Lower lobe of right lung (tissue), 2 donors: Measurements from ENCODE around the gene CPEB2. TPM values are rescaled to one million over a fixed set of nuclear protein-coding genes. Genes with fewer than 3 reads are reported as not detected.

Experiments
- ATAC-seq, 2 donors: fragments of 200-7000 bp; cut with Tn5 transposase; one replicate each; pipeline ENCODE4 v1.9.1; 2020 to 2022; ENCODE audit warnings: mild to moderate bottlenecking in 2 of 2, moderate library complexity in 2 of 2
- DNase-seq: peaks from one replicate; pipeline ENCODE4 v3.0.0-alpha.2; 2020
- H3K27ac ChIP-seq: fragments of 200-600 bp; one replicate; pipeline ENCODE4 v1.8.0; 2022
- H3K27me3 ChIP-seq: fragments of 200-600 bp; one replicate; pipeline ENCODE4 v1.8.0; 2022; ENCODE audit warnings: low read depth
- H3K36me3 ChIP-seq: fragments of 200-600 bp; one replicate; pipeline ENCODE4 v1.8.0; 2022; ENCODE audit warnings: mild to moderate bottlenecking
- H3K4me1 ChIP-seq: fragments of 200-600 bp; one replicate; pipeline ENCODE4 v1.8.0; 2022
- H3K4me3 ChIP-seq: fragments of 200-600 bp; one replicate; pipeline ENCODE4 v1.8.0; 2022; ENCODE audit warnings: mild to moderate bottlenecking
- H3K9me3 ChIP-seq: fragments of 200-600 bp; one replicate; pipeline ENCODE4 v1.8.0; 2022
- intact Hi-C: fragments of 100-400 bp; cut with DNase I; formaldehyde crosslinking; loops from one replicate; pipeline ENCODE4 v1.11.0; 2022
- total RNA-seq: library from RNA; stranded (reverse); fragmentation: NEBNext Ultra II Directional; extraction: Animal tissue kit (Norgen Biotek cat#: 25700); gene quantifications from one replicate; pipeline ENCODE4 v1.2.1, GENCODE V29; 2021
- TF ChIP-seq, protein P1 (sequence below): fragments of 200-600 bp; IDR thresholded peaks from one replicate; pipeline ENCODE4 v1.8.0; 2022; ENCODE audit warnings: antibody characterized with exemption, mild to moderate bottlenecking
- donor health status: DM: no; HTN: yes; CAD: no; lungs with severe emphysema.

CPEB2 gene
- total RNA-seq, 1 donor from 2014 or later: 22.5 TPM

DNA sequence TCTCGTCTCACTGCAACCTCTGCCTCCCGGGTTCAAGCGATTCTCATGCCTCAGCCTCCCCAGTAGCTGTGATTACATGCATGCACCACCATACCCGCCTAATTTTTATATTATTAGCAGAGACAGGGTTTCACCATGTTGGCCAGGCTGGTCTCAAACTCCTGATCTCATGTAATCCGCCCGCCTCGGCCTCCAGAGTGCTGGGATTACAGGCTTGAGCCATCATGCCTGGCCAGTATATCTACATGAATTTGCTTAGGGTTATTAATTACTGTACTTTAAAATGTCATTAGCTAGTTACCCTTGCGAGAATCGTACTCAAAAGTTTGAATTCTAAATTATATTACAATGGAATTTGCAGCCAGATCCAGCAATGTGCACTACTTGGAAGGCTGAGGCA, 8.9 kb downstream of the CPEB2 start:
- TF ChIP-seq, protein P1, sequence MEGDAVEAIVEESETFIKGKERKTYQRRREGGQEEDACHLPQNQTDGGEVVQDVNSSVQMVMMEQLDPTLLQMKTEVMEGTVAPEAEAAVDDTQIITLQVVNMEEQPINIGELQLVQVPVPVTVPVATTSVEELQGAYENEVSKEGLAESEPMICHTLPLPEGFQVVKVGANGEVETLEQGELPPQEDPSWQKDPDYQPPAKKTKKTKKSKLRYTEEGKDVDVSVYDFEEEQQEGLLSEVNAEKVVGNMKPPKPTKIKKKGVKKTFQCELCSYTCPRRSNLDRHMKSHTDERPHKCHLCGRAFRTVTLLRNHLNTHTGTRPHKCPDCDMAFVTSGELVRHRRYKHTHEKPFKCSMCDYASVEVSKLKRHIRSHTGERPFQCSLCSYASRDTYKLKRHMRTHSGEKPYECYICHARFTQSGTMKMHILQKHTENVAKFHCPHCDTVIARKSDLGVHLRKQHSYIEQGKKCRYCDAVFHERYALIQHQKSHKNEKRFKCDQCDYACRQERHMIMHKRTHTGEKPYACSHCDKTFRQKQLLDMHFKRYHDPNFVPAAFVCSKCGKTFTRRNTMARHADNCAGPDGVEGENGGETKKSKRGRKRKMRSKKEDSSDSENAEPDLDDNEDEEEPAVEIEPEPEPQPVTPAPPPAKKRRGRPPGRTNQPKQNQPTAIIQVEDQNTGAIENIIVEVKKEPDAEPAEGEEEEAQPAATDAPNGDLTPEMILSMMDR: no peak
- no peak for DNase-seq
- Histone ChIP-seq H3K4me3 (no peak overlapping the region), H3K27me3 (no peaks in the 10 kb centered on the region), H3K27ac (no peak overlapping the region), H3K9me3 (no peaks in the 10 kb centered on the region), H3K36me3 (peaks cover 47% of the 10 kb centered on the region), H3K4me1 (peaks cover 46% of the 10 kb centered on the region)
- intact Hi-C loops: no loop called here
- ATAC-seq: no peak

GRCh38 chr4:15012017-15012788, 9.9 kb downstream of the CPEB2 start:
- Histone ChIP-seq H3K27me3 (no peaks in the 10 kb centered on the region), H3K4me3 (no peak overlapping the region), H3K36me3 (peaks cover 56% of the 10 kb centered on the region), H3K9me3 (no peaks in the 10 kb centered on the region), H3K27ac (no peak overlapping the region), H3K4me1 (peaks cover 41% of the 10 kb centered on the region)
- DNase-seq (no peak), ATAC-seq (no peak)
- intact Hi-C loops: no loop called here
- TF ChIP-seq, protein P1: no peak

DNA sequence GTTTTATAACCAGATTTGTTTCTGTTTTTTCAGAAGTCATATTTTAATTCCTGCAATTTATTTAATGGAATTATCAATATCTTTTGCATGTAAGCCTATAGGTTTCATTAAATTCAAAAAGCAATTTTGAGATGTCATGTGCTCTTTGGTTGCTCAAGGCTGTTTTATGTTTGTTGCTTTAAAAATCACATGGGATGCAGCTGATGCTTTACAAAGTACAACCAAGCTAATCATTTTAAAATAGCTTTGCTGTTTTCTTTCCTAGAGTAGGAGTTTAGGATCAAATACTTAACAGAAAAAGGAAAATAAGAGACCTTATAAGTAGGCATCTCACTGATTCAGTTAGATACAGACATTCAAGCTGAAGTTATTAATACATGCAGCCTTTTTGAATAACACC, 11.3 kb downstream of the CPEB2 start:
- H3K27me3 ChIP-seq: no peaks in the 10 kb centered on the region
- H3K27ac ChIP-seq: no peak overlapping the region
- intact Hi-C loops: no loop called here
- ATAC-seq (no peak), DNase-seq (no peak)
- TF ChIP-seq, protein P1: no peak
- H3K4me3 ChIP-seq: no peak overlapping the region
- H3K9me3 ChIP-seq: no peaks in the 10 kb centered on the region
- H3K36me3 ChIP-seq: peaks cover 51% of the 10 kb centered on the region
- H3K4me1 ChIP-seq: peaks cover 40% of the 10 kb centered on the region

DNA sequence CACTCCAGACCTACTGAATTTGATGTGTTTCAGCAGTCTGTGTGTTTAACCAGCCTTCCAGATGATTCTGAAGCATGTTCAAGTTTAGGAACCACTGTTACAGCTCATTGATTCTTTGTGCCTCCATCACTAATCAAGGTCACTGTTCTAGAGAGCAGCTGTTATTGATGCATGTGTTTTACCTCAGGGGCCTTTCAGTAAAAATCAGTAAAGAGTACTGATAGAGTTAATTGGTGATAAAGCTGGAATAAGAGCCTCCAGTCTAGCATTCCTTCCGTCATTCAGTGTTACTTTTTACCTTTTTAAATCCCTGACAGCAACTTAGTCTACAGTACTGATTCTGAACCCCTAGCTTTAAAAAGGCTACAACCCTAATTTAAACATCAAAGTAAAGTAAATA, 12.9 kb downstream of the CPEB2 start:
- no peak overlapping the region for H3K27ac ChIP-seq
- H3K4me3 ChIP-seq: no peak overlapping the region
- peaks cover 46% of the 10 kb centered on the region for H3K36me3 ChIP-seq
- TF ChIP-seq, protein P1: no peak
- ATAC-seq (no peak), DNase-seq (no peak)
- no peaks in the 10 kb centered on the region for H3K27me3 ChIP-seq
- intact Hi-C loops: no loop called here
- no peaks in the 10 kb centered on the region for H3K9me3 ChIP-seq
- H3K4me1 ChIP-seq: peaks cover 47% of the 10 kb centered on the region

DNA sequence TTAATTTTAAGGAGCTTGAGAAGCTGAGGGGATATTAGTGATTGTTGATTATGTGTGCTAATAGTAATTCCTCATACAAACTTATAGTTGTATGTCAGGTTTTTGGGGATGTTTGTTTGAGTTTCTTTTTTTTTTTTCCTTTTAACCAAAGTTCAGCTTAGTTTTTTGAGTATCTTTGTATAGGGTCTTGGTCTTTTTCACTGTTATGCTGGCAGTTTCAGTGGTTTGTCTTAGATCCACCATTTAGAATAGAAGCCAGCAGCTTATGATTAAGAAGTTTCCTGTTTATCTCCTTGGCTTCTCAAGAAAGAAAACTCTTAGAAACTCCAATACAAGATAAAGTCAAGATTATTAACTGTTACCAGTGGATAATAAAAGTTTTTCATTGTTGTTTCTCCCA, 16.1 kb downstream of the CPEB2 start:
- TF ChIP-seq, protein P1: no peak
- Histone ChIP-seq H3K9me3 (no peaks in the 10 kb centered on the region), H3K4me3 (no peak overlapping the region), H3K27ac (no peak overlapping the region), H3K27me3 (no peaks in the 10 kb centered on the region), H3K36me3 (peaks cover 35% of the 10 kb centered on the region), H3K4me1 (peaks cover 41% of the 10 kb centered on the region)
- DNase-seq (no peak), ATAC-seq (no peak)
- intact Hi-C loops: no loop called here
